Measurements from ENCODE around the gene TMEM109. TPM values are rescaled to one million over a fixed set of nuclear protein-coding genes. Genes with fewer than 3 reads are reported as not detected.

The TMEM109 gene
- total RNA-seq, 1 donor from 2014 or later: 127 TPM

GRCh38 chr11:60891103-60891741, 22.7 kb upstream of the TMEM109 start:
- no peak for DNase-seq (ENCODE audit: extremely low spot score in 2 of 2)
- no peaks in the 10 kb centered on the region for H3K27me3 ChIP-seq
- no peak overlapping the region for H3K4me3 ChIP-seq
- no peak overlapping the region for H3K27ac ChIP-seq
- H3K9me3 ChIP-seq: no peaks in the 10 kb centered on the region
- peaks cover 0 to 39% of the 10 kb centered on the region in 2 donors for H3K36me3 ChIP-seq
- intact Hi-C loops (cut with DNase I): no loop called here
- H3K4me1 ChIP-seq: no peaks in the 10 kb centered on the region
- TF ChIP-seq, protein P1, sequence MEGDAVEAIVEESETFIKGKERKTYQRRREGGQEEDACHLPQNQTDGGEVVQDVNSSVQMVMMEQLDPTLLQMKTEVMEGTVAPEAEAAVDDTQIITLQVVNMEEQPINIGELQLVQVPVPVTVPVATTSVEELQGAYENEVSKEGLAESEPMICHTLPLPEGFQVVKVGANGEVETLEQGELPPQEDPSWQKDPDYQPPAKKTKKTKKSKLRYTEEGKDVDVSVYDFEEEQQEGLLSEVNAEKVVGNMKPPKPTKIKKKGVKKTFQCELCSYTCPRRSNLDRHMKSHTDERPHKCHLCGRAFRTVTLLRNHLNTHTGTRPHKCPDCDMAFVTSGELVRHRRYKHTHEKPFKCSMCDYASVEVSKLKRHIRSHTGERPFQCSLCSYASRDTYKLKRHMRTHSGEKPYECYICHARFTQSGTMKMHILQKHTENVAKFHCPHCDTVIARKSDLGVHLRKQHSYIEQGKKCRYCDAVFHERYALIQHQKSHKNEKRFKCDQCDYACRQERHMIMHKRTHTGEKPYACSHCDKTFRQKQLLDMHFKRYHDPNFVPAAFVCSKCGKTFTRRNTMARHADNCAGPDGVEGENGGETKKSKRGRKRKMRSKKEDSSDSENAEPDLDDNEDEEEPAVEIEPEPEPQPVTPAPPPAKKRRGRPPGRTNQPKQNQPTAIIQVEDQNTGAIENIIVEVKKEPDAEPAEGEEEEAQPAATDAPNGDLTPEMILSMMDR (IDR thresholded peaks at IDR 0.05): no peak
- TF ChIP-seq POLR2AphosphoS5 (IDR thresholded peaks at IDR 0.05; ENCODE audit: insufficient read depth in 1 of 2, low read depth in 1 of 2) (no peak), POLR2A (IDR thresholded peaks at IDR 0.05) (no peak)

- intact Hi-C loops (cut with DNase I): no loop called here
- Histone ChIP-seq H3K4me3 (no peak overlapping the region), H3K27ac (no peak overlapping the region), H3K4me1 (no peaks in the 10 kb centered on the region), H3K36me3 (peaks cover 5 to 81% of the 10 kb centered on the region in 2 donors), H3K27me3 (no peaks in the 10 kb centered on the region), H3K9me3 (no peaks in the 10 kb centered on the region)
- no peak for DNase-seq (ENCODE audit: extremely low spot score in 2 of 2)
- TF ChIP-seq POLR2A (IDR thresholded peaks at IDR 0.05): no peak
- TF ChIP-seq, protein P1 (IDR thresholded peaks at IDR 0.05): no peak
- no peak for TF ChIP-seq POLR2AphosphoS5 (IDR thresholded peaks at IDR 0.05; ENCODE audit: insufficient read depth in 1 of 2, low read depth in 1 of 2)
Observed at GRCh38 chr11:60895687-60896086, 18.3 kb upstream of the TMEM109 start.

GRCh38 chr11:60897496-60897895, 16.5 kb upstream of the TMEM109 start:
- no peak for DNase-seq (ENCODE audit: extremely low spot score in 2 of 2)
- intact Hi-C loops (cut with DNase I): no loop called here
- TF ChIP-seq, protein P1 (IDR thresholded peaks at IDR 0.05): no peak
- TF ChIP-seq POLR2AphosphoS5 (IDR thresholded peaks at IDR 0.05; ENCODE audit: insufficient read depth in 1 of 2, low read depth in 1 of 2) (no peak), POLR2A (IDR thresholded peaks at IDR 0.05) (no peak)

GRCh38 chr11:60899046-60899936, 14.7 kb upstream of the TMEM109 start:
- no peak overlapping the region for H3K27ac ChIP-seq
- no peaks in the 10 kb centered on the region for H3K27me3 ChIP-seq
- H3K9me3 ChIP-seq: no peaks in the 10 kb centered on the region
- peaks cover 5 to 91% of the 10 kb centered on the region in 2 donors for H3K36me3 ChIP-seq
- no peak for DNase-seq (ENCODE audit: extremely low spot score in 2 of 2)
- intact Hi-C loops (cut with DNase I): loop anchor here (2.0 kb wide), 1 partner anchor 66 kb away; no protein-coding TSS in a partner anchor
- peaks cover 11% of the 10 kb centered on the region for H3K4me1 ChIP-seq
- H3K4me3 ChIP-seq: no peak overlapping the region
- TF ChIP-seq, protein P1 (IDR thresholded peaks at IDR 0.05): peak; percentile 64 to 88 (median 84)
- TF ChIP-seq POLR2A (IDR thresholded peaks at IDR 0.05) (no peak), POLR2AphosphoS5 (IDR thresholded peaks at IDR 0.05; ENCODE audit: insufficient read depth in 1 of 2, low read depth in 1 of 2) (no peak)

More at GRCh38 chr11:60897496-60897895, 16.5 kb upstream of the TMEM109 start:
- Histone ChIP-seq H3K36me3 (peaks cover 5 to 98% of the 10 kb centered on the region in 2 donors), H3K27me3 (no peaks in the 10 kb centered on the region), H3K4me3 (no peak overlapping the region), H3K9me3 (no peaks in the 10 kb centered on the region), H3K4me1 (no peaks in the 10 kb centered on the region), H3K27ac (no peak overlapping the region)
